Lung (tissue), 12 donors: Measurements from ENCODE around the gene NACAD. TPM values are rescaled to one million over a fixed set of nuclear protein-coding genes. Genes with fewer than 3 reads are reported as not detected.
"Not testable (repeated sequence)": the region's sequence is repeated elsewhere in the genome, so short reads cannot be mapped to it uniquely, and the experiment has no call there.

ENCODE experiments used
- ATAC-seq: fragments of 200-7000 bp; cut with Tn5 transposase; one replicate; pipeline ENCODE4 v1.9.1; 2020; ENCODE audit warnings: moderate number of reproducible peaks; ENCODE audit not compliant: insufficient read depth, low FRiP score
- DNase-seq, 3 donors: peaks; one replicate each; pipeline ENCODE4 v3.0.0-alpha.2; 2013 to 2017
- H3K27ac ChIP-seq, 2 donors: one replicate each; pipeline ENCODE4 v1.5.1; 2013; ENCODE audit warnings: mild to moderate bottlenecking in 2 of 2, moderate library complexity in 2 of 2, control low read depth in 1 of 2, inconsistent platforms in 1 of 2, low read depth in 1 of 2, low read length in 1 of 2
- H3K27me3 ChIP-seq, 3 donors: one replicate each; pipeline ENCODE4 v1.5.1; 2013; ENCODE audit warnings: low read length in 2 of 3; ENCODE audit not compliant: control insufficient read depth in 3 of 3, insufficient read depth in 3 of 3
- H3K36me3 ChIP-seq, 4 donors: one replicate each; pipeline ENCODE4 v1.5.1; 2013; ENCODE audit warnings: low read length in 4 of 4, mild to moderate bottlenecking in 1 of 4, moderate library complexity in 1 of 4; ENCODE audit not compliant: control insufficient read depth in 4 of 4, insufficient read depth in 4 of 4
- H3K4me1 ChIP-seq, 5 donors: one replicate each; pipeline ENCODE4 v1.5.1; 2013; ENCODE audit warnings: low read length in 5 of 5, mild to moderate bottlenecking in 2 of 5, moderate library complexity in 1 of 5; ENCODE audit not compliant: control insufficient read depth in 5 of 5, insufficient read depth in 5 of 5
- H3K4me3 ChIP-seq: one replicate; pipeline ENCODE4 v1.5.1; 2013; ENCODE audit warnings: mild to moderate bottlenecking, control low read depth, moderate library complexity
- H3K9ac ChIP-seq, 2 donors: one replicate each; pipeline ENCODE4 v1.5.1; 2013; ENCODE audit warnings: low read length in 2 of 2, control low read depth in 1 of 2; ENCODE audit not compliant: insufficient read depth in 1 of 2
- H3K9me3 ChIP-seq, 4 donors: one replicate each; pipeline ENCODE4 v1.5.1; 2013; ENCODE audit warnings: low read length in 3 of 4, mild to moderate bottlenecking in 1 of 4, moderate library complexity in 1 of 4; ENCODE audit not compliant: control insufficient read depth in 4 of 4, insufficient read depth in 3 of 4
- CTCF ChIP-seq: IDR thresholded peaks from 2 replicates; pipeline ENCODE4 v1.5.1; 2012; ENCODE audit warnings: mild to moderate bottlenecking; ENCODE audit errors: control extremely low read depth, extremely low read depth
- WGBS, 2 donors: extraction: QIAGEN DNeasy Blood & Tissue Kit; methylation state at CpG; one replicate each; pipeline ENCODE4 v1.1.7; 2013; 5-methylcytosine and 5-hydroxymethylcytosine counted together
- polyA plus RNA-seq, 2 donors: library from polyadenylated mRNA; stranded (reverse); fragments of 200-250 nt; gene quantifications; one replicate each; pipeline ENCODE4 v1.2.1, GENCODE V29; 2013
- total RNA-seq, 2 donors: library from RNA; depleted of rRNA in 1 of 2; stranded (reverse); fragments of >200 nt in 1 of 2; gene quantifications; one replicate each; pipeline ENCODE4 v1.2.1, GENCODE V29; 2014 to 2021
- donor health status: control.
- donor health status: control.
- donor health status: Bipolar disorder and iron deficiency.
- donor health status: healthy.
- donor health status: DM: yes; HTN: yes; CAD: no.

The NACAD gene
- total and polyA plus RNA-seq, 4 donors = 0.85 to 3.7 (median 1.7) TPM

GRCh38 chr7:45035371-45035770 lies 53.4 kb downstream of the NACAD start:
- Histone ChIP-seq H3K9ac (no peak overlapping the region), H3K9me3 (no peaks in the 10 kb centered on the region), H3K4me1 (peaks cover 0 to 12% (median 0%) of the 10 kb centered on the region in 5 donors), H3K4me3 (no peak overlapping the region), H3K27ac (no peak overlapping the region), H3K36me3 (peaks cover 0 to 11% (median 5%) of the 10 kb centered on the region in 4 donors), H3K27me3 (no peaks in the 10 kb centered on the region)
- no peak for TF ChIP-seq CTCF
- 88% methylated on average over 5 of the region's 5 CpGs for WGBS, 2 donors
- ATAC-seq (no peak), DNase-seq (no peak)

GRCh38 chr7:45034710-45035109 lies 54.1 kb downstream of the NACAD start:
- H3K4me1 ChIP-seq = peaks cover 0 to 12% (median 0%) of the 10 kb centered on the region in 5 donors
- H3K27me3 ChIP-seq = not testable (repeated sequence)

GRCh38 chr7:45033931-45034290 lies 54.9 kb downstream of the NACAD start:
- WGBS, 2 donors = 74 to 81% methylated on average over 4 of the region's 4 CpGs
- DNase-seq (no peak), ATAC-seq (no peak)
- Histone ChIP-seq H3K36me3 (peaks cover 0 to 7% (median 3%) of the 10 kb centered on the region in 4 donors), H3K9me3 (no peaks in the 10 kb centered on the region), H3K4me3 (no peak overlapping the region), H3K27ac (no peak overlapping the region), H3K9ac (no peak overlapping the region), H3K27me3 (no peaks in the 10 kb centered on the region), H3K4me1 (peaks cover 0 to 13% (median 0%) of the 10 kb centered on the region in 5 donors)
- no peak for TF ChIP-seq CTCF

More at GRCh38 chr7:45034710-45035109, 54.1 kb downstream of the NACAD start:
- not testable (repeated sequence) for H3K27ac ChIP-seq, DNase-seq, H3K9ac ChIP-seq, H3K4me3 ChIP-seq, ATAC-seq, H3K9me3 ChIP-seq
- peaks cover 0 to 11% (median 5%) of the 10 kb centered on the region in 4 donors for H3K36me3 ChIP-seq
- 79 to 100% methylated on average over 5 of the region's 5 CpGs for WGBS, 2 donors

- Histone ChIP-seq H3K9me3 (no peaks in the 10 kb centered on the region), H3K36me3 (peaks cover 0 to 5% (median 1%) of the 10 kb centered on the region in 4 donors), H3K27ac (no peak overlapping the region), H3K4me3 (no peak overlapping the region), H3K27me3 (no peaks in the 10 kb centered on the region), H3K9ac (no peak overlapping the region), H3K4me1 (peaks cover 0 to 14% (median 0%) of the 10 kb centered on the region in 5 donors)
- DNase-seq (no peak), ATAC-seq (no peak)
- 84 to 96% methylated on average over 1 of the region's 1 CpG for WGBS, 2 donors
- no peak for TF ChIP-seq CTCF
These were observed 55.4 kb downstream of the NACAD start for GRCh38 chr7:45033261-45033930.
